ENCODE results near the gene ACP4. TPM values are rescaled to one million over a fixed set of nuclear protein-coding genes. Genes with fewer than 3 reads are reported as not detected.
"Not testable (repeated sequence)": the region's sequence is repeated elsewhere in the genome, so short reads cannot be mapped to it uniquely, and the experiment has no call there.

Gene ACP4
- total and polyA plus RNA-seq, 2 donors = not detected

- peaks cover 0 to 6% of the 10 kb centered on the region in 2 donors for H3K4me1 ChIP-seq (ENCODE audit: control insufficient read depth in 2 of 2, insufficient read depth in 2 of 2, low read length in 2 of 2)
- no peaks in the 10 kb centered on the region for H3K36me3 ChIP-seq (ENCODE audit: control insufficient read depth in 2 of 2, insufficient read depth in 2 of 2, low read length in 1 of 2)
- H3K27me3 ChIP-seq (ENCODE audit: control insufficient read depth in 2 of 2, insufficient read depth in 1 of 2, low read length in 1 of 2) = peaks cover 15 to 57% of the 10 kb centered on the region in 2 donors
- no peak overlapping the region for H3K27ac ChIP-seq (ENCODE audit: low read depth in 1 of 2, low read length in 1 of 2)
- no peak for DNase-seq (ENCODE audit: low read depth in 6 of 9, low spot score in 9 of 9)
- H3K9me3 ChIP-seq (ENCODE audit: control insufficient read depth in 2 of 2, insufficient read depth in 1 of 2, low read length in 1 of 2) = peaks cover 0 to 5% of the 10 kb centered on the region in 2 donors
- WGBS = 76% methylated on average over 16 of the region's 16 CpGs
- H3K4me3 ChIP-seq (ENCODE audit: low read length in 2 of 2) = no peak overlapping the region
These were observed 9.3 kb upstream of the ACP4 start for GRCh38 chr19:50780753-50781435.

GRCh38 chr19:50783848-50784152 is 6.4 kb upstream of the ACP4 start:
- peaks cover 7 to 34% of the 10 kb centered on the region in 2 donors for H3K27me3 ChIP-seq (ENCODE audit: control insufficient read depth in 2 of 2, insufficient read depth in 1 of 2, low read length in 1 of 2)
- not testable (repeated sequence) for H3K4me3 ChIP-seq (ENCODE audit: low read length in 2 of 2); DNase-seq (ENCODE audit: low read depth in 6 of 9, low spot score in 9 of 9); H3K9me3 ChIP-seq (ENCODE audit: control insufficient read depth in 2 of 2, insufficient read depth in 1 of 2, low read length in 1 of 2); H3K27ac ChIP-seq (ENCODE audit: low read depth in 1 of 2, low read length in 1 of 2); H3K36me3 ChIP-seq (ENCODE audit: control insufficient read depth in 2 of 2, insufficient read depth in 2 of 2, low read length in 1 of 2); H3K4me1 ChIP-seq (ENCODE audit: control insufficient read depth in 2 of 2, insufficient read depth in 2 of 2, low read length in 2 of 2)
- 32% methylated on average over 8 of the region's 8 CpGs for WGBS

- Histone ChIP-seq H3K27ac (ENCODE audit: low read depth in 1 of 2, low read length in 1 of 2) (no peak overlapping the region), H3K4me1 (ENCODE audit: control insufficient read depth in 2 of 2, insufficient read depth in 2 of 2, low read length in 2 of 2) (no peaks in the 10 kb centered on the region), H3K4me3 (ENCODE audit: low read length in 2 of 2) (no peak overlapping the region), H3K36me3 (ENCODE audit: control insufficient read depth in 2 of 2, insufficient read depth in 2 of 2, low read length in 1 of 2) (no peaks in the 10 kb centered on the region), H3K9me3 (ENCODE audit: control insufficient read depth in 2 of 2, insufficient read depth in 1 of 2, low read length in 1 of 2) (peaks cover 0 to 5% of the 10 kb centered on the region in 2 donors), H3K27me3 (ENCODE audit: control insufficient read depth in 2 of 2, insufficient read depth in 1 of 2, low read length in 1 of 2) (peaks cover 2 to 25% of the 10 kb centered on the region in 2 donors)
- 99% methylated on average over 3 of the region's 3 CpGs for WGBS
- no peak for DNase-seq (ENCODE audit: low read depth in 6 of 9, low spot score in 9 of 9)
These were observed 5.5 kb upstream of the ACP4 start for GRCh38 chr19:50784710-50785109.

GRCh38 chr19:50785329-50785728 is 4.9 kb upstream of the ACP4 start:
- H3K4me3 ChIP-seq (ENCODE audit: low read length in 2 of 2) = no peak overlapping the region
- peaks cover 0 to 5% of the 10 kb centered on the region in 2 donors for H3K9me3 ChIP-seq (ENCODE audit: control insufficient read depth in 2 of 2, insufficient read depth in 1 of 2, low read length in 1 of 2)
- WGBS = 91% methylated on average over 12 of the region's 12 CpGs
- H3K27me3 ChIP-seq (ENCODE audit: control insufficient read depth in 2 of 2, insufficient read depth in 1 of 2, low read length in 1 of 2) = peaks cover 0 to 19% of the 10 kb centered on the region in 2 donors
- no peak for DNase-seq (ENCODE audit: low read depth in 6 of 9, low spot score in 9 of 9)
- no peaks in the 10 kb centered on the region for H3K4me1 ChIP-seq (ENCODE audit: control insufficient read depth in 2 of 2, insufficient read depth in 2 of 2, low read length in 2 of 2)
- no peak overlapping the region for H3K27ac ChIP-seq (ENCODE audit: low read depth in 1 of 2, low read length in 1 of 2)
- no peaks in the 10 kb centered on the region for H3K36me3 ChIP-seq (ENCODE audit: control insufficient read depth in 2 of 2, insufficient read depth in 2 of 2, low read length in 1 of 2)

- DNase-seq (ENCODE audit: low read depth in 6 of 9, low spot score in 9 of 9) = no peak
- Histone ChIP-seq H3K27me3 (ENCODE audit: control insufficient read depth in 2 of 2, insufficient read depth in 1 of 2, low read length in 1 of 2) (peaks cover 0 to 7% of the 10 kb centered on the region in 2 donors), H3K36me3 (ENCODE audit: control insufficient read depth in 2 of 2, insufficient read depth in 2 of 2, low read length in 1 of 2) (peaks cover under 1 to 6% of the 10 kb centered on the region in 2 donors), H3K4me3 (ENCODE audit: low read length in 2 of 2) (no peak overlapping the region), H3K27ac (ENCODE audit: low read depth in 1 of 2, low read length in 1 of 2) (no peak overlapping the region), H3K9me3 (ENCODE audit: control insufficient read depth in 2 of 2, insufficient read depth in 1 of 2, low read length in 1 of 2) (no peaks in the 10 kb centered on the region), H3K4me1 (ENCODE audit: control insufficient read depth in 2 of 2, insufficient read depth in 2 of 2, low read length in 2 of 2) (peaks cover 0 to 10% of the 10 kb centered on the region in 2 donors)
- WGBS = 99% methylated on average over 6 of the region's 6 CpGs
These were observed 780 bp downstream of the ACP4 start for GRCh38 chr19:50790922-50791467.

- peaks cover 6 to 9% of the 10 kb centered on the region in 2 donors for H3K36me3 ChIP-seq (ENCODE audit: control insufficient read depth in 2 of 2, insufficient read depth in 2 of 2, low read length in 1 of 2)
- peaks cover 0 to 10% of the 10 kb centered on the region in 2 donors for H3K4me1 ChIP-seq (ENCODE audit: control insufficient read depth in 2 of 2, insufficient read depth in 2 of 2, low read length in 2 of 2)
- 92% methylated on average over 47 of the region's 47 CpGs for WGBS
- H3K9me3 ChIP-seq (ENCODE audit: control insufficient read depth in 2 of 2, insufficient read depth in 1 of 2, low read length in 1 of 2) = no peaks in the 10 kb centered on the region
- no peak overlapping the region for H3K4me3 ChIP-seq (ENCODE audit: low read length in 2 of 2)
- no peak overlapping the region for H3K27ac ChIP-seq (ENCODE audit: low read depth in 1 of 2, low read length in 1 of 2)
- DNase-seq (ENCODE audit: low read depth in 6 of 9, low spot score in 9 of 9) = no peak
- peaks cover 0 to 7% of the 10 kb centered on the region in 2 donors for H3K27me3 ChIP-seq (ENCODE audit: control insufficient read depth in 2 of 2, insufficient read depth in 1 of 2, low read length in 1 of 2)
These were observed 1.5 kb downstream of the ACP4 start for GRCh38 chr19:50791594-50792271.

GRCh38 chr19:50792272-50793250 is 2.3 kb downstream of the ACP4 start:
- WGBS = 94% methylated on average over 13 of the region's 13 CpGs

GRCh38 chr19:50793558-50794065 is 3.4 kb downstream of the ACP4 start:
- no peak overlapping the region for H3K4me3 ChIP-seq (ENCODE audit: low read length in 2 of 2)
- peaks cover 0 to 10% of the 10 kb centered on the region in 2 donors for H3K4me1 ChIP-seq (ENCODE audit: control insufficient read depth in 2 of 2, insufficient read depth in 2 of 2, low read length in 2 of 2)
- H3K36me3 ChIP-seq (ENCODE audit: control insufficient read depth in 2 of 2, insufficient read depth in 2 of 2, low read length in 1 of 2) = peaks cover 24 to 28% of the 10 kb centered on the region in 2 donors
- DNase-seq (ENCODE audit: low read depth in 6 of 9, low spot score in 9 of 9) = no peak
- H3K27me3 ChIP-seq (ENCODE audit: control insufficient read depth in 2 of 2, insufficient read depth in 1 of 2, low read length in 1 of 2) = peaks cover 0 to 7% of the 10 kb centered on the region in 2 donors
- H3K9me3 ChIP-seq (ENCODE audit: control insufficient read depth in 2 of 2, insufficient read depth in 1 of 2, low read length in 1 of 2) = no peaks in the 10 kb centered on the region
- WGBS = 83% methylated on average over 11 of the region's 11 CpGs
- H3K27ac ChIP-seq (ENCODE audit: low read depth in 1 of 2, low read length in 1 of 2) = no peak overlapping the region

More at GRCh38 chr19:50792272-50793250, 2.3 kb downstream of the ACP4 start:
- Histone ChIP-seq H3K4me1 (ENCODE audit: control insufficient read depth in 2 of 2, insufficient read depth in 2 of 2, low read length in 2 of 2) (peaks cover 0 to 10% of the 10 kb centered on the region in 2 donors), H3K36me3 (ENCODE audit: control insufficient read depth in 2 of 2, insufficient read depth in 2 of 2, low read length in 1 of 2) (peaks cover 15 to 17% of the 10 kb centered on the region in 2 donors), H3K4me3 (ENCODE audit: low read length in 2 of 2) (no peak overlapping the region), H3K9me3 (ENCODE audit: control insufficient read depth in 2 of 2, insufficient read depth in 1 of 2, low read length in 1 of 2) (no peaks in the 10 kb centered on the region), H3K27ac (ENCODE audit: low read depth in 1 of 2, low read length in 1 of 2) (no peak overlapping the region), H3K27me3 (ENCODE audit: control insufficient read depth in 2 of 2, insufficient read depth in 1 of 2, low read length in 1 of 2) (peaks cover 0 to 7% of the 10 kb centered on the region in 2 donors)
- no peak for DNase-seq (ENCODE audit: low read depth in 6 of 9, low spot score in 9 of 9)
